ENCODE data around the gene AGT. TPM values are rescaled to one million over a fixed set of nuclear protein-coding genes. Genes with fewer than 3 reads are reported as not detected.

AGT gene
- polyA plus RNA-seq, 3 donors = 7.5 to 21.5 (median 7.6) TPM

GRCh38 chr1:230711245-230711644 lies 2.7 kb downstream of the AGT start:
- WGBS, 3 donors = 71 to 92% (median 83%) methylated on average over 3 of the region's 3 CpGs
- H3K27ac ChIP-seq (ENCODE audit: low read depth, low read length) = no peak overlapping the region

DNA sequence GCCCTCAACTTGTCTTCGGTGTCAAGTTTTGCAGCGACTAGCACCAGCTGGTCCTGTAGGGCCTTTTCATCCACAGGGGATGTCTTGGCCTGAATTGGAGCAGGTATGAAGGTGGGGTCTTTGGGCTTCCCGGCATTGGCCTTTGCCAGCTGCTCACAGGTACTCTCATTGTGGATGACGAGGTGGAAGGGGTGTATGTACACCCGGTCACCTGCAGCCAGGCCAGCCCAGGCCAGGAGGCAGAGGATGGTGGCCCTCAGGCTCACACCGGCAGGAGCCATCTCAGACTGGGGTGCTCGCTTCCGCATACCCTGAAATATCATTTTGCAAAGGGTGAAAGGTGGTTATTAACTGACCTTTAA lies 3.4 kb downstream of the AGT start:
- WGBS, 3 donors = 94 to 99% (median 98%) methylated on average over 8 of the region's 8 CpGs
- no peak overlapping the region for H3K27ac ChIP-seq (ENCODE audit: low read depth, low read length)

DNA sequence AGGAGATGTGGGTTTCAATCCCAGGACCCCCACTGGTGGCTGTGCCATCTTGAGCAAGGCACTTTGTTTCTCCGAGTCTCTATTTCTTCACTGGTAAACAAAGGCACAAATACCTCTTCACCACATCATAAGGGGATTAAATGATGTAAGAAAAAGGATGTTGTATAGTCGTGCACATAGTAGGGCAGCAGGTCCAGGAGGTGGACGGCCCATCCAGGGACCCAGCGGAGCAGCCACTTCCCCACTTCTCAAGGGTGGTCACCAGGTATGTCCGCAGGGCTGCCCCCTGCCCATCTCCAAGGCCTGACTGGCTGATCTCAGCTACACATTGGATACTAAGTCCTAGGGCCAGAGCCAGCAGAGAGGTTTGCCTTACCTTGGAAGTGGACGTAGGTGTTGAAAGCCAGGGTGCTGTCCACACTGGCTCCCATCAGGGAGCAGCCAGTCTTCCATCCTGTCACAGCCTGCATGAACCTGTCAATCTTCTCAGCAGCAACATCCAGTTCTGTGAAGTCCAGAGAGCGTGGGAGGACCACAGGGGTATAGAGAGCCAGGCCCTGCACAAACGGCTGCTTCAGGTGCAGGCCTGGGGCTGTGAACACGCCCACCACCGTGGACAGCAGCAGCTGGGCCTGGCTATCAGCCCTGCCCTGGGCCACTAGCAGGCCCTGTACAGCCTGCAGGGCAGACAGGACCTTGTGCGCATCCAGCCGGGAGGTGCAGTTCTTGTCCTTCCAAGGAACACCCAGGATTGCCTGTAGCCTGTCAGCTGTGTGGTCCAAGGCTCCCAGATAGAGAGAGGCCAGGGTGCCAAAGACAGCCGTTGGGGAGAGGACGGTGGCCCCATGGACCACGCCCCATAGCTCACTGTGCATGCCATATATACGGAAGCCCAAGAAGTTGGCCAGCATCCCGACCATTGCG lies 4.0 kb downstream of the AGT start:
- no peak overlapping the region for H3K27ac ChIP-seq (ENCODE audit: low read depth, low read length)
- WGBS, 3 donors = 83 to 85% (median 83%) methylated on average over 18 of the region's 18 CpGs

DNA sequence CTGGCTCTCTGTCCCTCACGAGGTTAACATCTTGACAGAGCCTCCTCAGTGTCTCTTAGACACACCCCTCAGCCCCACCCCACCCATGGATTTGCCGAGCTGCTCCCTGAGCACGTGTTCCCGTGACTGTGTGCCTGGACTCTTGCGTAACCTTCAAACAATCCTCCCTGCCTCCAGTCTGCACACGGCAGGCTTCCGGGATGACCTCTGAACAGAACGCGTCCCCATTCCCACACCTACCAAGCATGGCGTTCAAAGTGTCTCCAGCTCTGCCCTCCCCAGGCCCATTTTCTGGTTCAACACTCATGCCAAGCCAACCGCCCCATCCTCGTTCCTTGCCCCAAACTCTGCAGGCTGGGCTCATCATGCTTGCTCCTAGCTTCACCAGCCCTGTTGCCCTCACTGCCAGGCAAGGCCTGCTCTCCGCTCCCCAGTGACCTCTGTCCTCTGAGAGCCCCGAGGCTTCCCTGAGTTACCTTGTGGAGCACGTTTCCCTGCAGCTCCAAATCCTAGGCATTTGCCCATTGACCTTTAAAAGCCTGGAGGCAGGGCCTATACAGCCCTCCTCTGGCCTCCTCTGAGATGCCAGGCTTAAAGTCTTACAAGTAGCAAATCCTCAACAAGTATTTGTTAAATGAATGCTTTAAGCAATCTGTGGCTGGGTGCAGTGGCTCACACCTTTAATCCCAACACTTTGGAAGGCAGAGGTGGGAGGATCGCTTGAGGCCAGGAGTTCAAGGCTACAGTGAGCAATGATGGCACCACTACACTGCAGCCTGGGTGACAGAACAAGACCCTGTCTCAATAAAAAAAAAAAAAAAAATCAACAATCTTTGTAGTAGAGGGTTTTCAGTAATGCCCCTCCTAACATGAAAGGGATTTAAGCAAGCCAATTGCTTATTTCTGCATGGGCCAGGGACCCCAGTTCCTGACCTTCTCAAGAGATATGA lies 5.0 kb downstream of the AGT start:
- no peak overlapping the region for H3K27ac ChIP-seq (ENCODE audit: low read depth, low read length)
- WGBS, 3 donors = 68 to 81% (median 78%) methylated on average over 16 of the region's 16 CpGs

DNA sequence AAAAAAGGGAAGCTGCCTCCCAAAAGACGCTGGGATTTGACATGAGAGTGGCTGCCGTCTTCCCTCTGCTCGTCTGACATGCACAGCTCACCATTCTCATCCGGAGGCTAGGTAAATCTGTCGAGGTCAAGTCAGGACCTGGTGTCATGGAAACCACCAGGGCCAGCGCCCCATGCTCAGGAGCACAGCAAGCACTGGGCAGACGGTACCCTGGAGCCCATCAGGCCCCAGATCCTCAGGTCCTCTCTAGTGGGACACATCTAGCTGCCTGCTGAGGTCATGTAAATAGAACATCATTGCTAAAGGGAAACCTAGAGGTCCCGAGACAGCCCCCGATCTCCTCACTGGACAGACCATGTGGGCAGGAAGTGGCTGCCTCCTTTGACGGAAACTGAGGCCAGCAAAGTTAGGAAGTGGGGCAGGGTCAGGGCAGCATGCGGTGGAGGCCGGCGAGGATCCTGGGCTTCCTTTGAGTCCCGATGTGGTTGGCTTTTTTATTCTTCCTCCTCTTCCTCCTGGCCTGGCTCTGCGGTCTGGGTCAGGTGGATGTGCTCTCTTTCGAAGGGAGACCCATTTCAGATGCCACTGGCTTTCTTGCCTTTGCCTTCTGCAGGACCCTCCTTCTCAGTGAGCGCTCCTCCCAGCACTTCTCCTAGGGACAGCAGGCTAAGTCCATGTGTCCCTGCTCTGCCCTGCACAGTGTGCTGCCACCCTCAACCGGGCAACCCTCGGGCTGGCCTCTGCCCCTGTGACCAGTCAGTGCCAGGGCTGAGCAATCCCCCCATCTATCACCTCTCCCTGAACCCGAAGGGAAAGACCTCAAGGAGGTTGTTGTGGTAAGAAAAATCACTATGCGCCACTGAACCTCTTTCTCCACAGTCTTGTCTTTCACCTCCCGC lies 5.9 kb downstream of the AGT start:
- H3K27ac ChIP-seq (ENCODE audit: low read depth, low read length) = no peak overlapping the region
- 52 to 73% (median 57%) methylated on average over 22 of the region's 22 CpGs for WGBS, 3 donors

DNA sequence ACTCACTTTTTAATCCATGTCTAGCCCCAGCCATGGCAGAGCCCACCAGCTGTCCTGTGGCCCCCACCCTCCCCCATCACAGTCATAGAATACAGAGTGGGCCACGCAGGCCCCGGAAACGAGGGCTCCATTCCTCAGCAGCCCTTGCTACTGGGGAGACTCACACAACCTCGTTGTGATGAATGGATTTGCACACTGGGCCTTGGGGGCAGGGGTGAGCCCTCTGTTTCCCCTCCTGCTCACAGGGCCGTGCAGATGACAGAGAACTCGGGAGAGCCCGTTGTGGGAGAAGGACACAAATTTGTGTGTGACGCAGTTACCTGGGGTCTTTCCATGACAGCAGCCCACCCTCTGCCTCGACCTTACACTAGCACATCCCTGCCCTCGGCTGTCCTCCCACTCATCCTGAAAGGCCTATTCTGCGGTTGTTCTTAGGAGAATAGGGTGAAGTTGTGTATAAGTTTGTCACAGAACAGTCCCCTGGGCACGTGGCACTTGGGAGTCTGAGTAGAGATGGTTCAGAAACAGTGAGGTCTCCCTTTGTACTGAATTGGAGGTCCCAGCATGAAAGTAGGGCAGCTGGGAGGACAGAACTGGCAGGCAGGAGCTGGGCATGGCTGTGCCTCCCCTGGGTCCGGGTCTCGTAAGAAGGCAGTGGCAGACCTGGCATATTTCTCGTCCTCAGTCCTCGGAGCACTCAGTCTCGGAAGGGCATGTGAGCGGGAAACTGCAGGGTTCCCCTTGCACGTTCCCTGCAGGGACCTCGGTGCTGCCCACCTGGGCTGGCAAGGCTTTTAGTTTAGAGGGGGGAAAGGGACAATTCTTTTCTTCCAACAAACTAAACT lies 6.8 kb downstream of the AGT start:
- 83 to 87% (median 83%) methylated on average over 20 of the region's 20 CpGs for WGBS, 3 donors
- no peak overlapping the region for H3K27ac ChIP-seq (ENCODE audit: low read depth, low read length)

DNA sequence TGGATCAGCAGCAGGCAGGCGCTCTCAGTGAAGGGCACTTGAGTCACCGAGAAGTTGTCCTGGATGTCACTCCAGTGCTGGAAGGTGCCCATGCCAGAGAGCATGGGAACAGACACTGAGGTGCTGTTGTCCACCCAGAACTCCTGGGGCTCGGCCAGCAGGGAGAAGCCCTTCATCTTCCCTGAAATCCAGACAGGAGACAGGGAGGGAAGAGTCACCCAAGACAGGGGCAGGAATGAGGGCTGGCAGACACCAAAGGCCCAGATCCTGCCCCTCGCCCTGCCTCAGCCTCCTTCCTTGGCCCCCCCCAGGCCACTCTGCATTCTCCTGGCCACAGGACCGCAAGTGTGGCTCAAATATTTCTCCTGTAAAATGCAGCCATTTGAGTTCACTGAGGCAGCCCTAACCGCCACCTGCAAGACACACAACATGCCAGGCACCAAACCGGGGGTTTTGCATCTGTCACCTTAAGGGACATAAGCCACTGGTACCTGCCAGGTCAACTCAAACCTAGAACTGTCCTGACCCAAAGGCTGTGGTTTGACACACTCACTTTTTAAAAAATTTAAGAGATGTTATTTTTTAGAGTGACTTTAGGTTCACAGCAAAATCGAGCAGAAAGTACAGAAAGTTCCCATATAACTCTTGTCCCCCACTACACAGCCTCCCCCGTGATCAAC lies 7.8 kb downstream of the AGT start:
- no peak overlapping the region for H3K27ac ChIP-seq (ENCODE audit: low read depth, low read length)
- 86 to 91% (median 90%) methylated on average over 9 of the region's 9 CpGs for WGBS, 3 donors

DNA sequence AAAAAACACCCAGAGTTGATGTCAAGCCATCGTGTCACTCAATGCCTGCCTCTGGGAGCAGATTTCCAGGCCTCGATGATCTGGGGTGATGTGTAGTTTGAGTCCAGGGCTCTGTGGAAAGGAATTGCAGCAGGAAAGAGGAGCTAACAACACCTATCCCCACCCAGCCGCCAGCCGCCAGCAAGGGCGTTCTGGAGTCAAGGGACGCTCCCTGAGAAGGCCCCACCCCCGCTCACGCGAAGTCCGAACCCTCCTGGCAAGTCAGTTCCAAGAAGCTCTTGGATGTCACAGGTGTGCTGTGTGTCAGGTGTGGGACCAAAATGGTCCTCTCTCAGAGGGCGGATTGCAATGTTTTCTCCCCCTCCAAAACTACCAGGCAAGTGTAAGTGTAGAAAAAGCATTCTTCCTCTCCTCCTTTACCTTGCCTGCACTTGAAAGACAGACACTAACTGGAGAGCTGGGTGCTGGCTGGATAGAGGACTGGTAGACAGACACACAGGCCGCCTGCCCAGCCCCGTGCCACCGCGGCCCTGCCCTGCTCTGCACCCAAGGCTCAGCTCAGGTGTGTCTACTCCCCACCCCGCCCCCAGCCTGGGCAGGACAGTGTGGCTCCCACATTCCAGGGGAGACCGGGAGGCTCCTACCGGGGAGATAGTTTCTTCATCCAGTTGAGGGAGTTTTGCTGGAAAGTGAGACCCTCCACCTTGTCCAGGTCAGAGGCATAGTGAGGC lies 8.5 kb downstream of the AGT start:
- 89 to 94% (median 92%) methylated on average over 18 of the region's 18 CpGs for WGBS, 3 donors
- no peak overlapping the region for H3K27ac ChIP-seq (ENCODE audit: low read depth, low read length)

DNA sequence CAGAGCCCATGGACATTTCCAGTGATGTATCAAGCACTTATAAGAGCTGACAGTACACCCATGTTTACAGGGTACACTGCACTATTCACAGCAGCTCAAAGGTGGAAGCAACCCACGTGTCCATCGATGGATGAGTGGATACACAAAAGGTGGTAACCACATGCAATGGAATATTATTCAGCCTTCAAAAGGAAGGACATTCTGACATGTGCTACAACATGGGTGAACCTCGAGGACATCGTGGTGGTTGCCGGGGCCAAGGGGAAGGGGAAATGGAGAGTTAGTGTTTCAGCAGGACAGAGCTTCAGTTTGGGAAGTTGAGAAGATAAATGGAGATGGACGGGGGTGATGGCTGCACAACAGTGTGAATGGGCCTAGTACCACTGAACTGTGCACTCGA lies 9.1 kb downstream of the AGT start:
- H3K27ac ChIP-seq (ENCODE audit: low read depth, low read length) = no peak overlapping the region
- 92 to 97% (median 94%) methylated on average over 7 of the region's 7 CpGs for WGBS, 3 donors

GRCh38 chr1:230703679-230704385 lies 10.1 kb downstream of the AGT start:
- H3K27ac ChIP-seq (ENCODE audit: low read depth, low read length) = no peak overlapping the region
- WGBS, 3 donors = 91 to 97% (median 94%) methylated on average over 8 of the region's 8 CpGs

DNA sequence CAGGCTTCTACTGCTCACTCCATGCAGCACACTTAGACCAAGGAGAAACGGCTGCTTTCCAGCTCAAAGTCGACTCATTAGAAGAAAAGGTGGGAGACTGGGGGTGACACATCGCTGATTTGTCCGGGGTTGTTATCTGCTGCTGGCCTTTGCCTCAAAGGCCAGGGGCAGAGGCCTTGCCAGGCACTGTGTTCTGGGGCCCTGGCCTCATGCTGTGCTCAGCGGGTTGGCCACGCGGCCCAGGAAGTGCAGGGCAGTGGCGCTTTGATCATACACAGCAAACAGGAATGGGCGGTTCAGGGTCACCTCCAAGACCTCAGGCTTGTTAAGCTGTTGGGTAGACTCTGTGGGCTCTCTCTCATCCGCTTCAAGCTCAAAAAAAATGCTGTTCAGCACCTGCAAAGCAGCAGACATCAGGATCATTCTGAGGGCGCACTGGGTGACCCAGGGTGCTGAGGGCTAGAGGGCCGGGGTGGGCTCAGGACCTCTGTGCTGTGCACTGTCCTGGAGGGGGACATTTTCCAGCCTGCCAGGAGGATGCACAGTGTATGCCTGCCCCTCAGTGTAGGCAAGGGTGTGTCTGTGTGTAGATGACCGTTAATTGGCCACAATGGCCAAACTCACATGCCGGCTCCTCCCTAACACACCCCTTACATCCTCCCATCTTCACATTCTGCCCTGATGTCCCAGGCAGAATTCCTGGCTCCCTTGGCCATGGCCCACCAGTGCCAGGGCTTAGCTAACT lies 10.8 kb downstream of the AGT start:
- 69 to 74% (median 72%) methylated on average over 14 of the region's 14 CpGs for WGBS, 3 donors
- H3K27ac ChIP-seq (ENCODE audit: low read depth, low read length) = no peak overlapping the region

- no peak overlapping the region for H3K27ac ChIP-seq (ENCODE audit: low read depth, low read length)
- WGBS, 3 donors = 85 to 89% (median 87%) methylated on average over 19 of the region's 19 CpGs
These were observed 11.8 kb downstream of the AGT start for GRCh38 chr1:230701895-230702768.

GRCh38 chr1:230701434-230701833 lies 12.5 kb downstream of the AGT start:
- no peak overlapping the region for H3K27ac ChIP-seq (ENCODE audit: low read depth, low read length)
- WGBS, 3 donors = 83 to 92% (median 90%) methylated on average over 17 of the region's 17 CpGs

DNA sequence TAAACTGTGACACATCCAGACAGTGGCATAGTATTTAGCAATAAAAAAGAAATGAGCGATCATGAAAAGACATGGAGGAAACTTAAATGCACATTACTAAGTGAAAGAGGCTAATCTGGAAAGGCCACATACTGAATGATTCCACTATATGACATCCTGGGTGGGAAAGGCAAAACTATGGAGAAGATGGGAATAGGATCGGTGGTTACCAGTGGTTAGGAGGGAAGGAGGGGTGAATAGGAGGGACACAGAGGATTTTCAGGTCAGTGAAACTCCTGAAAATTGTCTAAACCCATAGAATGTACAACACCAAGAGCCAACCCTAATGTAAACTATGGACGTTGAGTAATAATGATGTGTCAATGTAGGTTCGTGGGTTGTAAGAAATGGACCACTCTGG lies 13.8 kb downstream of the AGT start:
- H3K27ac ChIP-seq (ENCODE audit: low read depth, low read length) = no peak overlapping the region
- WGBS, 3 donors = 83 to 91% (median 89%) methylated on average over 4 of the region's 4 CpGs
